EH (cell line): ENCODE results near the gene GPR17.

Source experiments
- DNase-seq: peaks from one replicate; pipeline ENCODE4 v3.0.0-alpha.2; 2015; ENCODE audit warnings: low read depth

The GPR17 gene

DNA sequence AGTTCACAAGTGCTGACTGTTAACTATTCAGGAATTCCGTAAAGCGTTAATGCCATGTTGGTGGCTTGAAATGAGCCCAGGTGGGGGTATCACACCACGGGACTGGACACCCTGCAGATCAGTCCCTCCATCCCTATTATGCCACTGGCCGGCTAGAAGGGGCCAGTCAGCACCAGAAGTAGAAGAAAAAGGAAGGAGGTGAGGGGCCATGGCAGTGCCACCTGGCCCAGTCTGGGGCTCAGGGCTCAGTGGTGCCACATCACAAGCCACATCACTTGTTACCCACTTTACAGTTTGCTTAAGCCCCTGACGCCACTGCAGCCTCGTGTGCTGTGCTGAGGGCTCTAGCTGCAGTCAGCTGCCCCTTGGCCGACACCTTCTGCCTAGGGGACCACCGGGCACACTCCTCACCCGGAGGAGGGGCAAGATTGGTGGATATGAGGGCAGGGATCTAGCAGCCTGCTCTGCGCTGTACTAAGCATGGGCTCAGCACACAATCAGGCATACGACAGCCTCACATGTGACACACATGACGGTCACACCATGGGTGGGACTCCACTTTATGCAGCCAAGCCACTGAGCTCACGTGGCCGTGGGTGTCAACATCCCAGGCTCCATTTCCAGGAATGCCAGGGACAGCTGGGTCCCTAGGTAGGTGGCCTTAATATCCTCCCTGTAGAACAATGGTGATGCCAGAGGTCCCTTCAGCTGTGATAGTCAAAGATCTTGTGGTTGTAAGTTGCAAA is 25.8 kb downstream of the GPR17 start:
- no peak for DNase-seq

DNA sequence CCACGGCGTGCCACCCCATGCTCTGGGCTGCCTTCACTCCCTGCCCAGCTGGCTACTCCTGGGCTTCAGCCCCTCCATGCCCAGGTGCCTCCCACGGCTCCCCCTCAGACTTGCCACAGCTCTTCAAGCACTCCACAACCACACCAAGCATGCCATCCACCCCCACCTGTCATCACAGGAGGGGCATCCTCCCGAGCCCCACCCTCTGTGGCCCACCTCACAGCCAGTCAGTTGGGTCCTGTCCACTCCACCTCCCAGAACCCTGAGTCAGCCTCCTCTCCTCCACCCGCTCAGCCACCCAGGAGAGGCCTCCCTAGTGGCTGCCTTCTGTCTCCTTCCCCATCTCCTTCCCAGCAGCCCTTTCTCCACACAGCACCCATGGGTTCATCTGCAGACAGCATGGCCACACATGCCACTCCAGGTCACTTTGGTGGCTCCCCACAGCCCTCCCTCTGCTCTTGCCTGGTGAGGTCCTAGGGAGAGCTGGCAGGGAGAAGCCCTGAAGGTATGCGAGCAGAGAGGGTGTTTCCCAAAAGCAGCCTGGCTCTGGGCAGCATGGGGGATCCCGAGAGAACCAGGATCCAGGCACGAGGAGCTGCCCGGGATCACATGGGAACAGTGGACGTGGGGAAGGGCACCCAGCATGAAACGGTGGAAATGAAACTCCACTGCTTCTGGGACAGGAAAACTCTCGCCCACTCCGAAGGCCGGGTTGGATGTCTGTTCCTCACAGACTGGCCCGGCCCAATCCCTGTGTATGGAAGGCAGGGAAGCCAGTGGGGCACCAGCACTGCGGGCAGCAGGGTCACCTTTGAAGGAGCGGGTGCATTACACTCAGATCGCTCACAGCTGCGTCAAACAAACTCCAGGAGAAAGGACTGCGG is 26.6 kb downstream of the GPR17 start:
- DNase-seq, result peak; percentile 24

DNA sequence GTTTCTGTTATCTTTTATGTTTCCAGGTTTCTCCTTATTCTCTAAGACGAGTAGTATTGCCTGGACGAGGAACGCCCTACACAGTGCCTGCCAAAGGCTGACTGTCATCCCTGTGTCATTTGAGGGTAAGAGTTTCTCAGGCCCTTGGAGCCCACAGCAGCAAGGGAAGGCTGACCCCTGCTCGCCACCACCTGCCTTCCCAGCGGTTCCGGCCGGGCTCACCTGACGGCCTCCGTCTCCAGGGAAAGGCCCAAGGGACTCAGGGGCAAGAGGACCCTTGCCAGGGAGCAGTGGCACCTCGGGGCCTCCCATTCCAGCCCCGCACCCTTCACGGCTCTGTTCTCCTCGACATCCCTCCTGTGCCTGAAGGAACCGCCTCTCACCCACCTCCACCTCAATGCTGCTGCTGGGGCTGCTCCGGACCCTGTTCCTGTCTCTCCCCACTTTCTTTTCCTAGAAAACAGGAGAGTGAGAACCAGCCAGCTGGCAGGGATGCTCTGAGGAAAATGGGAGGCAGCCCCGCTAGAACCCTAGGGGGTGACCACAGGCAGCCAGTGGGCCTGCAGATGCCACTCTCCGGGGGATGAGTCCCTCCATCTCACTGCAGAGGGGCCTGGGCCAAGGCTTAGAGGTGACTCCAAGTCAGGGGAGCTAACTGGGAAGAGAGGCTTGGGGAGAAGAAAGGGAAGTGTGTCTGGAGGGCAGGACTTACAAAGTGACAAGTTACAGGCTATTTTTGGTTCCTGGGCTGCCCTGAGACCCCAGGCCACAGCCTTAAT is 27.5 kb downstream of the GPR17 start:
- peak; percentile 42 for DNase-seq

DNA sequence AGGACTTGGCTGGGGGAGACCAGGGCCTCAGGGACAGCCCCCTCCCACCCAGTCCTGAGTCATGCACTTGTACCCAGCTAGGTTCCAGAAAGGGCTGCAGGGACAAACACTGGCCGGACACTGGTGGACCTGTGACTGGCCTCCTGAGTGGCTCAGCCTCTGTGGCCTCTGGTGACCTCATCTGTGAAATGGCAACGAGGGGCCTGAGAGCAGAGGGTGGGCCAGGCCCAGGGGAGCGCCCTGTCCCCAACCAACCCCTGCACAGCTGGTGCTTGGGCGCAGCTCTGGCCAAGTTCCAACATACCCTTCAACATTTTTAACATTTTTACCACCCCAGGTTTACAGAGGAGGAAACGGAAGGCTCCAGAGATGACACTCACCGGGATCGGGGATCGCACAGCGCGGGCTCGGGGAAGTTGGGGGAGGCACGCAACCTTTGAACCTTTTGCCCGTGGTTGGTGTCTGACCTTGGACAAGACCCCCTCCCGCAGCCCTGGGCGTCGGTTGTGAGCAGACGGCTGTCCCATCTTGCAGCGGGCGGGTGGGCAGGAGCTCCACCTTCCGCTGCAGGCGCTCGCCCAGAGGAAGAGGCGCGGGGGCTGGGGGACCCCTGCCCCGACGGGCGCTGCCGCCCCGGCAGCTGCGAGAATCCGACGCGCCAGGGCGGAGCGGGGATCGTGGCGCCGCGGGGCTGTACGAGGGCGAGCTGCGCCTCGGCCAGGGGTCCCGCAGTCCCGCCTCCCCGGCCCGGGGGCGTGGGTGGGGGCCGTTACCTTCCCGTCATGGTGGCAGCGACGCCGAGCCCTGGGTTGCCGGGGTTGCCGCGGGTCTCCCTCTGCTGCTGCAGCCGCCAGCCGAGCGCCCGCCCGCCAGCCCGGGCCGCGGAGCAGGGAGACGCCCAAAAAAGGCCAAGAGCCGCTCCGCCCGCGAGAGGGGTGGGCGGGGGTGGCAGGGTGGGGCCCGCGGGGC is 28.6 kb downstream of the GPR17 start:
- DNase-seq, result peak; percentile 53

DNA sequence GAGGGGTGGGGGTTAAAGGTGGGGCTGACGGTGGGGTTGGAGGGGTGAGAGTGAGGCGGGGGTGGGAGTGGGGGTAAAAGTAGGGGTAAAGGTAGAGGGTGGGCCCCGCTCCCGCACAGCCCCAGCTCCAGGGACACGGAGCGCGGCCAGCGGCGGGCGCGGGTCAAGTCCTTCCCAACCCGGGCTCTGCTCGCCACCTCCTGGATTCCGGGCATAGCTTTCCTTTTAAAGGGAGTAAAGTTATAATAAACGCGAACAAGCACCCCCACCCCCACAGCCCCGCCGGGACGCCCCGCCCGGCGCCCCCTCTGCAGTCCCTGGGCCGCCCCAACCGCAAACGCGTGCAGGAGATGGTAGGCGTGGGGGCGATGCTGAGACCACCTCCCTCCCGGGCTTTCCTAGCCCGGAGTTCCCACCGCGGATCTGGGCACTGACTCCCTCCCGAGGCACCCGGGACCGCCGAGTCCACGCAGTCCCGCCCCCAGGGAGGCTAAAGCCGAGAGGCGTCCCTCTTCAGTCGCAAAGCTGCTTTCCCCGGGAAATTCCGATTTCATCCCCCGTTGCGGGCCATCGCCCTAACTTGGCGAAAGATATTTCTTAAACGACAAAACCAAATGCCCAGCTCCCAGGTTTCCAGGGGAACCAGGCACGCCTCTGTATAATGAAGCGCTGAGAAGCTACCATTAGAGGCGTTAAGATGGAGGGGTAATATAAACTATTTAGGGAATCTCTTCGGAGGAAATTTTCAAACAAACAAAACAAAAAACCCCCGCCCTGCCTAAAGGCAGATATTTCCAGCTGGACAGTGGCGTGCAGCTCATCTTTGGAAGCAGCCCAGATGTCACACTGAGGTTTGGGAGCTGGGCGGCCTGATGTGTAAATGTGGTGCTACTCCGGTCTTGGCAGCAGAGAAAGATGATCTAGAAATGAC is 29.6 kb downstream of the GPR17 start, which contains the start of gene LIMS2:
Gene LIMS2, minus strand, starts transcription at position 200 of the 931 bp plus-strand sequence. CDS start 506 bp downstream, outside the sequence.
- peak; percentile 84 for DNase-seq

DNA sequence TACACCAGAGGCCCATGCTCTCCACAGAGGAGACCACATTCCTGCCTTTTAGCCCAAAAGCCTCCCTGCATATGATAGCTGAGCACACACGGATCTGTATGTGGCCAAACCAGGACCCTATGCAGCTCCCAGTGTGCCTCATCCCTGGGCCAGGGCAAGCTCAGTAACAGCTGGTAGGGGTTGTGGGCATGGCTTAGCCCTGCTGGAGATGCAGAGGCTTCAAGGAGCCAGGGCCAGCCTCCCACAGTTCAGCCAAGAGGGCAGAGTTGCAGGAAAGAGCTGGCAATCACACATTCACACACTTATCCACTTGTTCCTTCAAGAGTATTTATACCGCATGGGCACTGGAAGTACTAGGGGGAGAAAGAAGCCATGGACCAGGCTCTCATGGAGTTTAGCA is 31.0 kb downstream of the GPR17 start:
- no peak for DNase-seq

DNA sequence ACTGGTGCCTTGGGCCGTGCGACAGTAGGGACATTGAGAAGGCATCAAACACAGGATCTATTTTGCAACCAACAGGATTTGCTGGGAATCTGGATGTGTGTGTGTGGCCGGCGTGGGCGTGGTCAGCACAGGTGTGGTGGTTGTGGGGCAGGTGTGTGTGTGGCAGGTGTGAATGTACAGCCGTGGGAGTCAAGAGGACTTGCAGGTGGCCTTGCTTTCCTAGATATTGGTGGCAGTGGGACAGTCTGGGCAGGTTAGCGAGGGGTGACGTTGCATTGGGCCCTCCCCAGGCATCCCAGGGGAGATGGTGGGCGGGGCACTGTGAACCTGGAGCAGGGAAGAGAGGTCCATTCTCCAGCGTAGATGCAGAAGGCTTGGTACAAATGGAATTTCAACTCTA is 32.6 kb downstream of the GPR17 start:
- no peak for DNase-seq

DNA sequence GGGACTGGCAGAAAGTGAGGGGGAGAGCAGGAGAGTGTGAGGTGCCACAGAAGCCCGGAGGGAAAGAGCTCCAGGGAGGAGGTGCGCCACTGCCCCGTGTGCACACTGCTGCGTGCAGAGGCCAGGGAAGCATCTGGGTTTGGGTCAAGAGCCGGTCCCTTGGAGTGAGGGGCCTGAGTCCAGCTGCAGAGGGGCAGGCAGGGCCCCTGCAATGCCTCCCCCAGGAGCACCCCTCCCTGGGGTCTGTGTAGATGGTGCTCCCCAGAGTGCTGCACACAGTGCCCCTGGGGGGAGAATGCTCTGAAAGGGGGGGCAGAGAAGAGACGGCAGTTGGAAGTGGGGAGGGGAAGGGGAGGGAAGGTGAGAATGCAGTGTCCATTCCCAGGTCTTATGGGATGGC is 33.0 kb downstream of the GPR17 start:
- DNase-seq, result no peak

DNA sequence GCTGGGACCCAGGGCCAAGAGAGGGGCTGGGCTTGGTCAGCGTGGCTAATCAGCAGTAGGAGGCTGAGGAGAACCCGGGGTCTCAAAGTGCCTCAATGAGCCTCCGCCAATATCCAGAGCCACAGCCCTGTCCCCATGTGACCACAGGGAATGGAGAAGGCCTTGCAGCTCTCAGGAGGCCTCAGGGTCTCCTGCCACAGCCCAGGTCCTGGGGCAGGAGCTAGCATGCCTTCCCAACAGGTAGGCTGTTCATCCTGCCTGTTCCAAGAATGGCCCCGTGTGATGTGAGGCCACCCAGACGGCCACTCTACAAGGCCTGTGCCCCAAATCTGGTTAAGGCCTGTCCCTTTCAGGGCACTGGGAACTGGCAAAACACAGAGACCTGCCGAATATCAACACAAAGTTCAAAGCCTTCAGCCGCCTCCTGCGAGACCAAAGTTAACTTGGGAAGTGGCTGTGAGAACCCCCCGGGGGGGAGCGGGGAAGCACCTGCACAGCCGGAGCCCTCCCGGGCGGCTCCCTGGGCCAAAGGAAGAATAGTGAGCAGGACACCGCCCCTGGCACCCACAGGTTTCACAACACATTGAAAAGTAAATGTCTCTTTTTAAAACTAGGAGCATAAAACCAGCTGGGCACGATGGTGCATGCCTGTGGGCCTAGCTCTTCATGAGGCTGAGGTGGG is 33.9 kb downstream of the GPR17 start:
- no peak for DNase-seq

DNA sequence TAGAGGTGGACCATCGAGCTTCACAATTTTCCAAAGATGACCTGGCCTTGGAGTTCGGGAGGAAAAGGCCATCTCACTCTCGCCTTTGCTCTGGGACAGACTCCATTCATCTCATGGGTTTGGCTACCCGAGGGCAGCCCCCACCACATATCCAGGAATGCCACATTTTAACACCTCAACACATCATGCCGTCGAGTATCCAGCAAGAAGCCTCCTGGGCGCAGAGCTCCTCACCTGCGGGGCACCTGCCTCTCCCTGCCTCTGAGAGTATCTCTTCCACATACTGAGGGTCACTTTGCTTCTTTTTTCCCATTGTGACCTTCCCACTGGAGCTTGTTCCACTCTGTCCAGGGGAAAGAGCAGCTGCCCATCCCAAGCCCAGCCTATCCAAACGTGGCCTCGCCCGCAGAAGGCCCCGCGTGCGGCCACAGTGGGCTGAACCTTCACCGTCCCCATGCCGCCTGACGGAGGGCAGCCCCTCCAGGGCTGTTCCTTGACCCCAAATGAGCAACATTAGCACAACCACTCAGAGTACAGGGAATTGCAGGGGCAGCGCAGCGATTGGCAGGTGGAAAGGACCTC is 34.8 kb downstream of the GPR17 start:
- no peak for DNase-seq

DNA sequence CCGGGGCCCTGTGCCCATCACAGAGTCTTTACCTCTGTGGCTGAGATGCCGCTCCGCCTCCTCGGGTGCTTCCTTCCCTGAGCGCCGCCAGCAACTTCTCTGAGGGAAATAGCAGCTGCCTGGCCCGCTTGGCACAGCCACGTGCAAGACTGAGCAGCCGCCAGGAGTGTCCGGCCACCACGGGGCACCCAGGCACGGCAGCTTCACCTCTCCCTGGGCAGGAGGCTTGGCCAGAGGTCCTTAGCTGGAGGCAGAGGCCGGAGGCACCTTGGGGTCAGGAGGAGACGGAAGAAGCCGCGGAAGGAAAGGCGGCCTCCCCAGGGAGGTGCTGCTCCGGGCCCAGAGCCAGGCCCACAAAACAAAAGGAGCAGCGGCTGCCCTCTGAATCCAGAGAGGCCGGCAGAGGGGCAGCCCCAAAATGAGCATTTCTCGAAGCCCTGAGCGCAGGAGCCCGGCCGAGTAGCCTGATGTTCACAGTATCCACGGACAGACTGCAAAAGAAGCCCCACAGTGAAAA is 35.4 kb downstream of the GPR17 start:
- DNase-seq, result no peak

DNA sequence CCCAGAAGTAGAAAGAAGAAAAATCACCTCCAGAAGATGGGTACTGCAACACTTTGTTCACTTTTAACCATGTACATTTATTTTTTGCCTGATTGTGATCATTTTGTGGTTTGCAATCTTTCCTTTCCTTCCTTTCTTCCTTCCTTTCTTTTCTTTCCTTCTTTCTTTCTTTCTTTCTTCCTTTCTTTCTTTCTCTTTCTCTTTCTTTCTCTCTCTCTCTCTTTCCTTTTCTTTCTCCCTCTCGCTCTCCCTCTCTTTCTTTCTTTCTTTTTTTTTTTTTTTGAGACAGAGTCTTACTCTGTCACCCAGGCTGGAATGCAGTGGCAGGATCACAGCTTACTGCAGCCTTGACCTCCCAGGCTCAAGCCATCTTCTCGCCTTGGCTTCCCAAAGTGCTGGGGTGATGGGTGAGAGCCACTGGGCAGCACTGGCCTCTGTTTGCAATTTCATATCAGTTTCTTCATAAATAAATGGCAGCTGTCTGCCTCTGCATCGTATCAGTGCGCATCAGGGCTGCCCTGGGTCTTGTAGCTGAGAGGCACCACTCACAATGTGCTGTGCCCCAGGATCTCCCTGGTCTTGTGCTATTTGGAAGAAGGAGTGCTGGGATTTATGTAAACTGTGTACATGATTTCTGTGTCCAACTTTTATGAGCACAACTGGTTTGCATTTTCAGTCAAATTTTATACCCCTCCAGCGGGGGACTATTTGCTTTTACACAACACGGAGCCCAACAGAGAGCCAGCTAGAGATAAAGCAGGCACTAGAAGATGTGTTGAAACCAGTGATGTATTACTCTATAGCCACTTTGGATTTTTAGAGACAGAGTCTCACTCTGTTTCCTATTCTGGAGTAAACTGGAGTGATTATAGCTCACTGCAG is 36.3 kb downstream of the GPR17 start:
- no peak for DNase-seq

DNA sequence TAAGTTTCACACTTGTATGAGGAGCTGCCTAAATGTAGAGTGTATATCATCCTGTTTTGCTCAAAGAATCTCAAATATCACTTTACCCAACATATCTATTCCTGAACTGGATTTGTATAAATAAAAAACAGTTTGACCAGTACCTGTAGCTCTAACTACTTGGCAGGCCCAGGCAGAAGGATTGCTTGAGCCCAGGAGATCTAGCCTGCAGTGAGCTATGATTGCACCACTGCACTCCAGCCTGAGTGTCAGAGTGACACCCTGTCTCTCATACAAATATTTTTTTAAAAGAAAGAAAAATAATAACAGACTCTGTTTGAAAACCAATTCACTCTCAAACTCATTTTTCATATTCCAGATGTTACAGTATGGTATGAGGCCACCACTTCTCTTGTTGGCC is 37.1 kb downstream of the GPR17 start:
- no peak for DNase-seq

DNA sequence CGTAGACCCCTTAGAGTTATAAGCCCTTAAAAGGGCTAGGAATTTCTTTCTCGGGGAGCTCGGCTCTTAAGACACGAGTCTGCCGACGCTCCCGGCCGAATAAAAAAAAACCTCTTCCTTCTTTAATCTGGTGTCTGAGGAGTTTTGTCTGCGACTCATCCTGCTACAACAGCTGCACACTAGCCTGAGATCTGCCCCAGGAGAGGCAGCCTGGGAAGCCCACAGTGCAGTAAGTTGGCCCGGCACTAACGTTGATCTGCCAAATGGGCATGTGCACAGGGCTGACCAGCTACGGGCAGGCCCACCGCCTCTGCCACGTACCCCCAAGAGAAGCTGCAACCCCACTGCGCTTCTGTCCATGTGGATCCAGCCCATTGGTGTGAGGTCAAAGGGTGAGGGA is 37.8 kb downstream of the GPR17 start:
- peak; percentile 50 for DNase-seq

DNA sequence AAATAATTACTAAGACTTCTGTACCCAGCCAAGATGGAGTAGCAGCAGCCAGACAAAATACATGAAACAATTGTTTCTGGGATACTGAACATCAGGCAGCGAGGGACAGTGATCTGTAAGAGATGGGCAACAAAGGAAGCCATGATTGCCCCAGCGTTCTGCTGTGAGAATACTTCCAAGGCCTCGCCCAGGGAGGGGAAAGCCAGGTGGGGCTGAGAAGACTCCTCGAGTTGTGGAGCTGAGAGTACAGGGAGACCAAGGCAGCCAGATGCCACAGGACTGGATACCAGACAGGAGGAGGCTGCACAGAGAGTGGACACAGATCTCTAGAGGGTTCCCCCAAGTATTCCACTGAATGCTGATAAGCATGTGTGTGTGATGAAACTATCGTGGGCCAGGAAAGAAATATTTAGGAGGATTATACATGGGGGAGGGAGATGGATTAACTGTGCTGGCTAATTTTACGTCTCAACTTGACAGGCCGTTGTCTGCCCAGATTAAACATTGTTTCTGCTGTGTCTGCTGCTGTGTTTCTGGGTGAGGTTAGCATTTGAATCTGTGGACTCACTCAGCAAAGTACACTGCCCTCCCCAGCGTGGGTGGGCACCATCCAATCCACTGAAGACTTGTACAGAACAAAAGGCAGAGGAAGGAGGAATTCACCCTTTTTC is 39.6 kb downstream of the GPR17 start:
- DNase-seq, result no peak

DNA sequence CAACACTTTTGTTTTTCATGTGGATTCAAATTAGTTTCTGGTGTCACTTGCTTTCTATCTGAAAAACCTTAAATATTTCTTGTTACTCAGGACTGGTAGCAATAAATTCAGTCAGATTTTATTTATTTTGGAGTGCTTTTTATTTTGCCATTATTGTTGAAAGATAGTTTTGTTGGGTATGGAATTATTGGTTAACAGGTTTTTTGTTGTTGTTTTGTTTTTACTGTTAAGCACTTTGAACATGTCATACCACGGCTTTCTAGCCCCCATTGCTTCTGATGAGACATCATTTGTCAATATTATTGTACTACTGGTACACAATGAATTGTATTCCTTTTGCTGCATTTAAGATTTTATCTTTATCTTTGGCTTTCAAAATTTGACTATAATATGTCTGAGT is 42.5 kb downstream of the GPR17 start:
- no peak for DNase-seq

DNA sequence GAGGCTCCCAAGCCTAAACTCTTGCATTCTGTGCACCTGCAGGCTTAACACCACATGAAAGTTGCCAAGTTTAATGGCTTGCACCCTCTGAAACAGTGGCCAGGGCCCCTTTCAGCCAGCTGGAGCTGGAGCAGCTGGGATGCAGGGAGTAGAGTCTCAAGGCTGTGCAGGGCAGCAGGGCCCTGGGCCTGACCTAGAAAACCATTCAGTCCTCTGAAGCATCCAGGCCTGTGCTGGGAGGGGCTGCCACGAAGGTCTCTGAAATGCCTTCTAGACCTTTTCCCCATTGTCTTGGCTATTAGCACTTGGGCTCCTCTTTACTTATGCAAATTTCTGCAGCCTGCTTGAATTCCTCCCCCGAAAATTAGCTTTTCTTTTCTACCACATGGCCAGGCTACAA is 44.7 kb downstream of the GPR17 start:
- no peak for DNase-seq
